Activated CD8-positive, alpha-beta memory T cell treated with anti-CD3 and anti-CD28 coated beads for 24 hours (primary cell): Measurements from ENCODE around the gene MED12L.
"Not testable (repeated sequence)": the region's sequence is repeated elsewhere in the genome, so short reads cannot be mapped to it uniquely, and the experiment has no call there.

ENCODE experiments used
- DNase-seq: peaks from one replicate; pipeline ENCODE4 v3.0.0-alpha.2; 2020

The MED12L gene

DNA sequence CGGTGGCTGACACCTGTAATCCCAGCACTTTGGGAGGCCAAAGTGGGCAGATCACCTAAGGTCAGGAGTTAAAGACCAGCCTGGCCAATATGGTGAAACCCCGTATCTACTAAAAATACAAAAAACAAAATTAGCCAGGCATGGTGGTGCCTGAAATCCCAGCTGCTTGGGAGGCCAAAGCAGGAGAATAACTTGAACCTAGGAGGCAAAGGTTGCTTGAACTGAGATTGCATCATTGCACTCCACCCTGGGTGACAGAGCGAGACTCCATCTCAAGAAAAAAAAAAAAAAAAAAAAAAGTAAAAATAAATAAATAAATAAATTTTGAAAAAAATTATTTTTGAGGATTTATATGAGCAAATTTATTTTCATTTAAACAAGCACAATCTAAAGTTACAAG lies 306.7 kb downstream of the MED12L start:
- DNase-seq: not testable (repeated sequence)

GRCh38 chr3:151393146-151393830 lies 307.8 kb downstream of the MED12L start:
- no peak for DNase-seq

GRCh38 chr3:151393941-151394340 lies 308.5 kb downstream of the MED12L start:
- no peak for DNase-seq

GRCh38 chr3:151394611-151395010 lies 309.1 kb downstream of the MED12L start:
- no peak for DNase-seq

- no peak for DNase-seq
Observed at GRCh38 chr3:151395806-151396205, 310.3 kb downstream of the MED12L start.

DNA sequence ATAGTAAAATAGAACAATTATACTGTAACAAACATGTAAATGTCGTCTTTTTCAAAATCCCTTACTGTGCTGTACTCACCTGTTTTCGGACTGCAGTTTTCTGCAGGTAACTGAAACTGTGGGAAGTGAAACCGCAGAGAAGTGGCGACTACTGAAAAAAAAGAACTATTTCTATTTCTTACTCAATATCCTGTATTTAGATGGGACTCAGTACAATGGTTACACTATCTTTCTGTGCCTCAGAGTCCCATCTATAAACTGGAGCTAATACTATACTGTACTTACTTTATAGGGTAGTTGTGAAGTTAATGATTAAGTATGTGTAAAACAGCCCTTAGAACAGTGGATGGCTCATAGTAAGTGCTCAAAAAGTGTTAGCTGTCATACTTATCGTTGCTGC lies 313.4 kb downstream of the MED12L start:
- DNase-seq: no peak

- no peak for DNase-seq
Observed at GRCh38 chr3:151400341-151400740, 314.9 kb downstream of the MED12L start.

GRCh38 chr3:151402349-151402748 lies 316.9 kb downstream of the MED12L start:
- no peak for DNase-seq

DNA sequence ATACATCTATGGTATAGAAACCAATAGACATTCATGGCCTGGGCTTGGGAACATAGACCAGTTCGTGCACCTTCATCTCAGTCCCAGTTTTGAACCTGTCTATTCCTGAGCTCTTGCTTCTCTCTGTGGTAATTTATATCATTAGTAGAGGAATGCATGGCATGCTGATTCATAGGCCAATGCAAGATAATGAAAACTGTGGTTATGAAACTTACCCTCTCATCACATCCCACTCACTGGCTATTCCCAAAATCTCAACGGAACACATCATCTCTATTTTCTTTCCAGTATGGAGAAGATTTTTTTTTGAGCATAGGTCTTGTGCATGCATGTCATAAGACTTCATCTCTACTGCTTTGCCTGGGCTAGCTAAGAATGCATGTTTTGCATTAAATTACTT lies 317.8 kb downstream of the MED12L start:
- DNase-seq: no peak

DNA sequence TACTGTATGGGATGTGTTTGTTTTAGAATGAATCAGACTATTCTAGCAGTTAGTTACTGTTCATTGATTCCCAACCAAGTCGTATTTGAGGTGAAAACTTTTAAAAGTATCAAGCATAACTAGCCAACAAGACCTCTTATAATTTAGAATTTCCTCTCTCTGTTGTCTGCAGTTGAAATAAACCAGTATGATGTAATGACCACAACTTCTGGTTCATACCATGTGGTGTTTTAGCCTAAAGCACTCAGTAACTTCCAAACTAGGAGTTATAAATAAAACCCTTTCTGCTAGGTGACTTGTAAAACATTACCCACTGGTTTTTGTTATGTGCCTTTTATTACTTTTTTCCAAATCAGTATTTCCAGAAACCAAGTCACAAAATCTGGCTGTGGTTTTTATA lies 318.9 kb downstream of the MED12L start:
- no peak for DNase-seq

- DNase-seq: no peak
Observed at GRCh38 chr3:151407928-151408327, 322.5 kb downstream of the MED12L start.

- DNase-seq: no peak
Observed at GRCh38 chr3:151410891-151411559, 325.6 kb downstream of the MED12L start.

- no peak for DNase-seq
Observed at GRCh38 chr3:151412989-151413388, 327.5 kb downstream of the MED12L start.

DNA sequence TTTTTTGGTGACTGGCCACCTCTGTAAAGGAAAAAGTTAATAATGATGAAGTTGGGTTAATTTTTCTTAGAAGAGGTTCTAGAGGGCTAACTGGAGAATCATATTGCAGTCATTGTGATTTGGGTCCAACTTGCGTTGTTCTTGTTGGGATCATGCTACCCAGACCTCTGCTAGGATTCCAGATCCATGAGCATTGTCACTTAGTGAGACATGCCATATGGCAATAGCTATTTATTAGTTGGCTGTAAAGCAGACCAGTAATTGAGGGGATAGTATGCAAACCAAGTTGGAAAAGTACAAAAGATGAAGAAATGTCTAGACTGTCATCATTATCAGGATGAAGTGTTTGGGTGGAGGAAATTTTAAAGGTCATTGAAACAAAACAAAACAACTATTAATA lies 329.8 kb downstream of the MED12L start:
- DNase-seq: no peak

DNA sequence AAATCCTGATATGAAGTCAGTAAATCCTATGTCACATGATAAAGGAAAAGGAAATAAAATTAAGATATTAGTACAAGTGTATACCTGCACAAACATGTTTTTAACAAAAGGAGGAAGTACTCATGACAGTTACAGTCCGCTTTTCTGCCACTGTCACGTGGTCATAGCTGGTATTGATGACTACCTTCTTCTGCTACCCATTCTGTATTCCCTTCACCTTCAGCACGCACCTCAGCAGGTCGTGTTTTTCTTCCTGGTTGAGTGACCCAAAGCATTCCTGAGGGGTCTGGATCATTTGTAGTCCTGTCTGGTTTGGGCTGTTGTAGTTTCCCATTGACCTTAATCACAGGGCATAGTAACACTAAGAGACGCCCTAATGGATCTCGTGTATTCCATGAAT lies 334.3 kb downstream of the MED12L start:
- DNase-seq: no peak

DNA sequence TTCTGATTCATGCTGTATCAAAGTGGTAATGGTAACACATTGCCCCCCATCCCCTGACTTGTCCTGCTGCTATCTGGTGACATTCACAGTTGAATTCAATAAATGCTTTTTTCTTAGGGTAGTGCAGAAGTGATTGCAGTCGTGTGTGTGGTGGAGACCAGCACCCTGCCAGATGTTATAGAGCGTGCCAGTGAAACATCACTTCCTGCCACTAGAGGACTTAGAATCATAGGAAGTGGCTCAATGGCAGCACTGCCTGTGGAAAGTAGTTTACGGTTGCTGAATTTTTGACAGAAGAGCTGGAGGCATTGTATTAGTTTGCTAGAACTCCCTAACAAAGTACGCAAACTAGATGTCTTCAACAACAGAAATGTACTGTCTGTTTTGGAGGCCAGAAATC lies 336.5 kb downstream of the MED12L start:
- no peak for DNase-seq

DNA sequence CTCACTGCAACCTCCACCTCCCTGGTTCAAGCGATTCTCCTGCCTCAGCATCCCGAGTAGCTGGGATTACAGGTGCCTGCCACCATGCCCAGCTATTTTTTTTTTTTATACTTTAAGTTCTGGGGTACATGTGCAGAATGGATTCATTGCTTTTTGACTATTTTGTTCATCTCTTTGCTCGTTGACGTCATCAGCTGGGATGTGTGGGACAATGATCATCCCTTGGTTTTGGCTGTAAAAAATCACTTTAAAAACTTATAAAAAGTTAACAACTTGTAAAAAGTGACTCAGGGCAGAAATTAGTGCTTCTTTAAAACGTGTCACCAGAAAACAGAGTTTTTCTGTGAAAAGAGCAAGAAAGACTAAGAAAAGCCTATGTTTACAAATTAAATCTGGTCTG lies 337.6 kb downstream of the MED12L start:
- no peak for DNase-seq

DNA sequence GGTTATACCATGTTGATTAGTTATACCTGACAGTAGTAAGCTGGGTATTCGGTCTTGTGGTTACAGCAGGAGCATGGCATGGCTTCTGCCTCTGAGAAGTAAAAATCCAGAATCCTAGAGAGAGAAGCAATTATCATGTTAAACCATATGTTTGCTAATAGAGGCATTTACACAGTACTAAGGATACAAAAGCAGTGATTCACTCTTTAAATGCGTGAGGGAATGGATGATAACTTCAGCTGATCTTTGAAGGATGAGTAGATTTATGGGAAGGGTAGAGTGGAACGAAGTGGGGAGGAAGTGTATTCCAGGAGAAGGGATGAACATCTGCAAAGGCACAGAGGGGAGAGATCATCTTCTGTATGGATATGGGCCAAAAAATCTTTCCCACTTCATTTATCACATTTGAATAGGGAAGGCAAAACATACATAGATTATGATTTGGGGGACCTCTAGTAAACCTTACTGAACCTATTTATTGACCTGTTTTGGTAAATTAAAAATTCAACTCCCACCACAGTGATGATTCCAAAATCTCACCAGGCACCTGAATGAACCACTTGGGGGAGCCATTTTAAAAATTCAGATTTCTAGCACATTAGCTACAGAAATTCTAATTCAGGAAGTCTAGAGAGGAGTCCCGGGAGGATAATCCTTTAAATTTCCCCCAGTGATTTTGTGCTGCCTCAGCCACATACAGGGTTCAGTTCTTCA lies 340.3 kb downstream of the MED12L start:
- no peak for DNase-seq

- no peak for DNase-seq
Observed at GRCh38 chr3:151426341-151426657, 340.8 kb downstream of the MED12L start.

DNA sequence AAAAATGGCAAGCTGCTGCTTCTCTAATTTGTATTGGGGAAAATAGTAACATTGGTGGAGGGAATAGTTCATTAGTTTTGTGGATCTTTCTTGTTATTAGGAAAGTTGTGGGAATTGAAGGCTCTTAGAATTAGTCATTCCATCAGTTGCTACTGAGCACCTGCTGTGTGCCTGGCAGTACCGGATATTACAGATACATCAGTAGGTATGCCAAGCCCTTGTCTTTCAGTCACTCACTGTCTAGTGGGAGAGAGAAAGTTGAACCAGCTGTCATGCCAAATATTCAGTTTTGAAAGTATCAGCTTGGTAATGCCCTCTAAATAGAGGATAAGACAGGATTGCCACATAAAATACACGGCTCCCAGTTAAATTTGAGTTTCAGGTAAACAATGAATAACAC lies 342.9 kb downstream of the MED12L start:
- DNase-seq: no peak

GRCh38 chr3:151430821-151431484 lies 345.5 kb downstream of the MED12L start:
- no peak for DNase-seq

- DNase-seq: no peak
Observed at GRCh38 chr3:151431940-151432339, 346.5 kb downstream of the MED12L start.

DNA sequence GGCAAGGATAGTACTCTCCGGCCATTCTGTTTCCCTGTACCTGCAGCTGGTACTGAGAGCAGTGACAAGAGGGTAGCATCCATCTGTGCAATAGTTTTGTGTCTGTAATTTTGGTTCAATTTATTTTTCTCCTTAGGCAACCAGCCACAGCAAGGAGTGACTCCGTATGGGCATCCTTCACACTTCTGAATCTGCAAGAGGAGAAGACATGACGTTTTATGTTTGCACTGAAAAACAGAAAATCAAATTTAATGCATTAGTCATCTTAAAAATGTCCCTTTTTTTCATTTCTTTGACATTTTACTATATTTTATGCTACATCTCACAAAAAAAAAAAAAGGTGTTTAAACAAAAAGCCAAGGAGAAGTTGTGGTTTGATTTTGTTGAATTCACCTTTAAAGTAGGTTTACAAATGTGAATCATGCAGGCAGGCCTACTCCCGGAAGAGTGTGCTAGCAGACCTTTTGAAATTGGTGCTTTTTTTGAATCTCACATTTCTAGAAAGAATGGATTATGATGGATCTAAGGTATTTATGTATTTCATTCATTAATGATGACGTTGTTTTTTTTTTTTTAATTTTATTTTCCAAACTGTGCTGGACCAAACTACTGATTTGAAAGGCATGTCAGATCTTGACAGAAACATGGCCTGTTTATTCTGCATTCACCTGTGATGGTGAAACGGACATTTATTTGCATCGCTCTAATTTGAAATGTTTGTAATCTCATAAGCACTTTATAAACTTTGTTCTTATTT lies 347.3 kb downstream of the MED12L start:
- DNase-seq: no peak
